KBM-7 (cell line): ENCODE results near the gene ARID2.

Source experiments
- DNase-seq: peaks from one replicate; pipeline ENCODE4 v3.0.0-alpha.2; 2015
- in situ Hi-C: fragments of 300-500 bp; cut with MboI; formaldehyde crosslinking; loops from 2 replicates; pipeline ENCODE4 v1.14.3; 2020; ENCODE audit warnings: low sequenced_read_pairs, low pct_unique_long_range_greater_than_20kb, mixed read lengths

ARID2 gene

GRCh38 chr12:45756666-45757065, 27.2 kb downstream of the ARID2 start:
- in situ Hi-C loops, result no loop called here
- no peak for DNase-seq

DNA sequence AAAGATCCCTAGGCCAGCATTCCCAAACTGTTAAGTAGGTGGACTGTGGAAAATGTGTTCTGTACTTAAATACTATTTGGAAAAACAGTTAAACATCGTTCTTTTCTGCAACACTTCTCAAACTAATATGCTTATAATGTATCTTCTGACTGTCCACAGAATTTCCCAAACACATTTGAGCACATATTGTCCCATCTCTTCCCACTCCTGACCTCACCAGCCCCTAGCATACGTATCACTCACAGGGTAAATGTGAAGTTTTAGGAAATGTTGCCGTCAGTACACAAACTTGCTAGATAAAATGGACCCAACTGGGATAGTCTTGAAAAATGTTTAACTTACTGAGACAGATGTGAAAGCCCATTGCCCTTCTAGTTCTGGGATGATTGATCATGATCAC, 27.7 kb downstream of the ARID2 start:
- in situ Hi-C loops, result no loop called here
- DNase-seq, result no peak

- no peak for DNase-seq
- in situ Hi-C loops, result no loop called here
Observed at GRCh38 chr12:45760333-45760732, 30.8 kb downstream of the ARID2 start.

- in situ Hi-C loops, result no loop called here
- peak; percentile 62 for DNase-seq
Observed at GRCh38 chr12:45762185-45763110, 32.9 kb downstream of the ARID2 start.

DNA sequence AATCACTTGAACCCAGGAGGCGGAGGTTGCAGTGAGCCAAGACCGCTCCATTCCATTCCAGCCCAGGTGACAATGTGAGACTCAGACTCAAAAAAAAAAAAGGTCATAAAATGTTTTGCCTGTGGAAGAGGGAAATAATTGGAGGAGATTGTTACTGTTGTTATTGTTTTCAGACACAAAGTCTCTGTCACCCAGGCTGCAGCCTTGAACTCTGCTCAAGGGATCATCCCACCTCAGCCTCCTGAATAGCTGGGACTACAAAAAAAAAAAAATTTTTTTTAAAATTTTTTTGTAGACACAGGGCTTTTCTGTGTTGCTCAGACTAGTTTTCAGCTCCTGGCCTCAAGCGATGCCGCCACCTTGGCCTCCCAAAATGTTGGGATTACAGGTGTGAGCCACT, 33.9 kb downstream of the ARID2 start:
- no peak for DNase-seq
- in situ Hi-C loops, result no loop called here

DNA sequence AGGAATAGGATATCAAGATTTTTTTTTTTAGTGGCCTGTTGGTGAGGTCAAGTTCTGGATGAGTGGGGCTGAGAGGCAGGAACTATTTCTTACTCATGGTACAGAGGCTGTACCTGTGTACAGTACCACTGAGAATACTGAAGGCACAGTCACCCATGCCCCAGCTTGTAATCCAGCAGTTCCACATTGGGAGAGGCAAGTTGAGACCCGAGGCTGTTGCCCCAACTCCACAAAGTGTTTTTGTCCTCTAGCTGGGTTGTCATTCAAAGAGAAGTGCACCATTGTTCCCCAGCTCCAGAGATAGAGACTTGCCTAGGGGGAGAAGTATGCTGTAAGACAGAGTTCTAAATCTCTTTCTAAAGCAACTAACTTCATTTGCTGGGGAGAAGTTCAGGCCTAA, 38.7 kb downstream of the ARID2 start:
- in situ Hi-C loops, result no loop called here
- no peak for DNase-seq

DNA sequence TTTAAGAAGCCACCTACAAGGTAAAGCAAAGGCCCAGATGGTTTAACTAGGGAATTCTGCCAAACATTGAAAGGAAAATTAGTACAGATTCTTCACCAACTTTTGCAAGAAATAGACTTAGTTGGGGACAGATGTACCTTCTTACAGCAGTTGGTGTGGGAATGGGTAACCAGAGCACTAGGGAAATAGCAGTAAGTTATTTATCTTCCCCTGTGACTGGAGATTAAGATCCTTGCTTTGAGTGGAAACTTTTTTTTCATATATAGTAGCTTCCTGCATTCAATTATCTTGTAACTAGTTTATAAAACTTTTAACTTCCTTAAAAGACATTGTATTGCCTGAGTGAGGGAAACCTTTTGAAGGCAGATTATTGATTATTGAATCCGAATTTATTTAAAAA, 44.2 kb downstream of the ARID2 start:
- in situ Hi-C loops, result no loop called here
- DNase-seq, result no peak

DNA sequence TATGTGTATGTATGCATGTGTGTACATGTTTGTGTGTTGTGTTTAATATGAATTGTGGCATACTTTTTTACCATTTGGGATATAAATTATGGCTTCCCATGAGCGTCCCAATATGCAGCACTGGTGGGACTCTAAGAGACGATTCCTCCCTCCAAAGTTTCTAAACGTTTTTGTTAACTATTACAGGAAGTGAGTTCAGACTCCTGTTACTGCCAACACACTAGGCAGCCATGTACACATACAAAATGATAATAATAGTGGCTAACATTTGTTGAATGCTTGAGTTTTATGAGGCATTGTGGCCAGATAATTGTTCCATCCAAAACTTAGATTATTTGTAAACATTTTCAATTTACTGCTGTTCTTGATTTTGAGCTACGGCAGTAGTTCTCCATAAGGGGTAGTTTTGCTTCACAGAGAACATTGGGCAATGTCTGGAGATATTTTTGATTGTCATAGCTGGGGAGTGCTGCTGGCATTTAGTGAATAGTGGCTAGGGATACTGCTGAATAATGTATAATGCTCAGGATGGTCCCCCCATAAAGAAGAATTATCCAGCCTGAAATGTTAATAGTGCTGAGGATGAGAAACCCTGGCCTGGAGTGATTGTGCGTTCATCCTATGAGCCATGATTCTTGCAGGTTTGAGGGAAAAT, 45.1 kb downstream of the ARID2 start:
- in situ Hi-C loops, result no loop called here

GRCh38 chr12:45775465-45775864, 46.0 kb downstream of the ARID2 start:
- DNase-seq, result no peak
- in situ Hi-C loops, result no loop called here

More for the DNA sequence above, 45.1 kb downstream of the ARID2 start:
- no peak for DNase-seq

DNA sequence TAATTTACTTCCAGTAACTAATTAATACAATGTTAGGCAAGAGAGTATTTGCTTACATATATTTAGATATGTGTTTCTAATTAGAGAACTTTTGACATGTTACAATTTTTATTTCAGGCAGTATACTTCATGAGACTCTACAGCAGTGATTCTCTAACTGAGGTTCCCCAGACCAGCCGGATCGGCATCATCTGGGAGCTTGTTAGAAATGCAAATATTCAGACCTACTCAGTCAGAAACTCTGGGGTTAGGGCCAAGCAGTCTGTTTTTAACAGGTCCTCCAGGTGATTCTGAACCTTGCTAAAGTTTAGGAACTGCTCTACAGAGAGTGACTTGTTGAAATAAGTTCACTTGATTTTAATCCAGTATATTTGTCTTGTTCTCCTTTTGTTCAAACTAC, 46.5 kb downstream of the ARID2 start:
- in situ Hi-C loops, result no loop called here
- no peak for DNase-seq

- in situ Hi-C loops, result no loop called here
- no peak for DNase-seq
Observed at GRCh38 chr12:45779936-45780335, 50.4 kb downstream of the ARID2 start.

GRCh38 chr12:45781080-45781479, 51.6 kb downstream of the ARID2 start:
- in situ Hi-C loops, result no loop called here
- no peak for DNase-seq

GRCh38 chr12:45785315-45785714, 55.8 kb downstream of the ARID2 start:
- in situ Hi-C loops, result no loop called here
- DNase-seq, result no peak

- in situ Hi-C loops, result no loop called here
- no peak for DNase-seq
Observed at GRCh38 chr12:45789025-45789424, 59.5 kb downstream of the ARID2 start.

DNA sequence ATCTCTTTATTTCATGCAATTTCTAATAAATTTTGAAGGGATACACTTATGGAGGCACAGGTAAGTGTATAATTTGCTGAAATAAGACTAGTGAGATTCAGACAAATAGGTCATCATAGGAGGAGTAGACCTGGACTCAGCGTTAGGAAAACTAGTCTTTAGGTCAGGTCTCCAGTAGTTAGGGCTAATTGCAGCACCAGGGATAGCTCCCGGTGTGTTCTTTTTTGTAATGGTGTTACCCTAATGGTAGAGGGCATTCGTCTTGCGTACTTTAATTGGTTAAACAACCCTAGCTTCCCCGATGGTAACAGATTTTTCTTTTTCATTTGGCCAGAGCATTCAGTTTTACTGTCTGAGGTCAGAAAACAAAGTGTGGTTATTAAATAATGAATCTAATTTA, 64.9 kb downstream of the ARID2 start:
- in situ Hi-C loops, result no loop called here
- no peak for DNase-seq

DNA sequence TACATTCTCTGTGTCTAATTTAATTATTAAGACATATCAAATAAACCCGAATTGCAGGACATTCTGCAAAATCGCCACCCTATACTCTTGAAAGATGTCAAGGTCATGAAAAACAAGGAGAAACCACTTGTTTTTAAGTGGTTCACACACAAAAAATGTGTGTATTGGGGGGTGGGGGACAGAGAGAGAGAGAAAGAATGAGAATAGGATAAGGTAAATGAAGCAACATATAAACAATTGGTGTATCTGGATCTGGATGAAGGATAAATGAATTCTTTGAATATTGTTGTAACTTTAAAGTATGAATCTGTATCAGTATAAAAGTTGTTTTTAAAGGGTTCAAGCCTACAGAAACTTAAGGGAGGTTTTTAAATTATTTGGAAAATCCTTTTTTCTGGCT, 72.1 kb downstream of the ARID2 start:
- DNase-seq, result no peak
- in situ Hi-C loops, result no loop called here

DNA sequence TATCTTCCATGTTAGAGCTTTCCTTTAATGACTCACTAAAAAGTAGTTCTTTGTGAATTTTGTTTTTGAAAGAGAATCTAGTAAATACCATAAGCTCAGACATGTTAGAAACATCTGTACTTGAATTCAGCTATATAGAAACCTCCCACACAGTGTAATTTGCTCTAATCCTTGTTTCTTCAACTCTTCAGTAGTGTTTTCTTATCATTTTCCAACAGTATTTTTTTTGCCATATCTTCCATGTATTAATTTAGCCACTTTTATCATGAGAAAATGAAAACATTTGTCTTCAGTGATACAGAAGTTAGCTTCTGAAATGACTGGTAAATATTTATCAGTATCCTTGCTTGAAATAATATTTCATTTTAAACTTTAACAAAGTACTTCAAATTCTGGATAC, 73.6 kb downstream of the ARID2 start:
- in situ Hi-C loops, result no loop called here
- DNase-seq, result no peak

DNA sequence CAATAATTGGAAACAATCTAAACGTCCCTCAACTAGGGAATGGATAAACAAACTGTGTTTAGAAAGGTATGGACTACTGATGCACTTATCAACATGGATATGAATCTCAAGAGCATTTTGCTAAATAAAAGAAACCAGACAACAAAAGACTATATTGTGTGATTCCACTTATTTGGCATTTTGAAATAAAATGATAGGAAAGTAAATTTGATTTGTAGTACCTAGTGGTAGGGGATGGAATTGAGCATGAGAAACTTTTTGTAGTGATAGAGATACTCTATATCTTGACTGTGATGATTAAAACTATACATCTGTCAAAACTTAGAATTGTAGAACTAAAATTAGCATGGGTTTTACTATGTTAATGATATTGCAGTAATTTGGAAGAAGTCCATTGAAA, 87.1 kb downstream of the ARID2 start:
- no peak for DNase-seq
- in situ Hi-C loops, result no loop called here

DNA sequence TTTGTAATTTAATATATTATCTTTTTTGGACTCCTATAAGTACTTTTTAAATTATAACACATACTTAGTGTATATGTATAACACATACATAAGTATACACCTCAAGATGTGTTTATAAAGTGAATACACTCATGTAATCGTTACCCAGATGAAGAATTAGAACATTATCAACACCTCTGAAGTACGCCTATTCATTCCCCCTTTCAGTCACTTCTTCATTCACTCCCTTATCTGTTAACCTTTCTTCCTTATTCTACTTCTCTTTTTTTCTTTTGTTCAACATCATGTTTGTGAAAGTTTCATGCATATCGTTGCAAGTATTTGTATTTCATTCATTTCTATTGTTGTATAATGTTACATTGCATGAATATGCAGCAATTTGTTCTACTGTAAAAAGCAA, 98.5 kb downstream of the ARID2 start:
- peak; percentile 31 for DNase-seq
- in situ Hi-C loops, result no loop called here

GRCh38 chr12:45828402-45828801, 98.9 kb downstream of the ARID2 start:
- in situ Hi-C loops, result no loop called here
- DNase-seq, result no peak

- in situ Hi-C loops, result no loop called here
- DNase-seq, result no peak
Observed at GRCh38 chr12:45831590-45831989, 102.1 kb downstream of the ARID2 start.
